Dedifferentiated amniotic fluid mesenchymal stem cell (primary cell): Measurements from ENCODE around the gene GFPT1.

Source experiments
- DNase-seq: peaks from one replicate; pipeline ENCODE4 v3.0.0-alpha.2; 2016; ENCODE audit errors: extremely low spot score

Gene GFPT1

DNA sequence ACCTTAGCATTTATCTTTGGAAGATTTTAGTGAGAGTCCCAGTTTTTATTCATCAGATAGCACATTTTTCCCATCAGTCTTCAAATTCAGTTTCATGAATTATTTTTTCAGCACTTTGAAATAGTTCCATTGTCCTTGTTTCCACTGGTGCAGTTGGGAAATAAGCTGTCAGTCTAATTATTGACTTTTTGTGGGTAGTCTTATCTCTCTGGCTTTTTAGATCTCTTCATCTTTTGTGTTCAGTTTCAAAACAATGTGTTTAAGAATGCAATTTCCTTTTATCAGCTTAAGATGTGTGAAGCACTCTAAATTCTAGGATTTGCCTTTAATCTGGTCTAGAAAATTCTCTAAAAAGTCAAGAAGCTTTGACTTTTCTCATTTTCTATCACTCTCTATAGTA lies 70.5 kb downstream of the GFPT1 start:
- DNase-seq = no peak

DNA sequence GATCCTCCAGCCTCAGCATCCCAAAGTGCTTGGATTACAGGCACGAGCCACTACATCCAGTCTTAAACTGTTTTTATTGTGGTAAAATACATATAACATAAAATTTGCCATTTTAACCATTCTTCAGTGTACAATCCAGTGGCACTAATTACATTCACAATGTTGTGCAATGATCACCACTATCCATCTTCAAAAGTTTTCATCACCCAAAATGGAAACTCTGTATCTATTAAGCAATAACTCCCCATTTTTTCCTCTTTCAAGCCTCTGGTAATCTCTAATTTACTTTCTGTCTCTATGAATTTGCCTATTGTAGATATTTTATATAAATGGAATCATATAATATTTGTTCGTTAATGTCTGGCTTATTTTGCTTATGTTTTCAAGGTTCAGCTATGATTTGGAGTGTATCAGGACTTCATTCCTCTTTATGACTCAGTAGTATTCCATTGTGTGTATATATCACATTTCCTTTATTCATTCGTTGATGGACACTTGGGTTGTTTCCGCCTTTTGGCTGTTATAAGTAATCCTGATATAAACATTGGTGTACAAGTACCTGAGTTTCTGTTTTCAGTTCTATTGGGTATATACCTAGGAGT lies 71.8 kb downstream of the GFPT1 start:
- DNase-seq = no peak

DNA sequence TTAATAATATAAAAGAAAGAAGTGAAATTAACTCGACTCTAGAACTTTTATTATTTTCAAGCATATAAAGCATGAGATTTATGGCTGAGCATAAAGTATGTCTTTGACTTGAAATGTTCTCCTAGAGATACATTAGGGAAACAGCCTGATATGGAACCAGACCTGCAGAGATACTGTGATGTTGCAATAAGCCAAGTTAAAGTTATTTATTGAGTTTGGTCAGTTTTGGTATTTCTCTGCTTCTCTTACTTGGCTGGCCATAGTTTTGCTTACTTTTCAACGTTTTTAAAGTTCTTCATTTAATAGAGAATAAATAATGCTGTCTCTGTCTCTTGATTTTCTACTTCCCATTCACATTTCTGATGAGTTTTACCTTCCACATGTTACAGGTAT lies 76.0 kb downstream of the GFPT1 start:
- no peak for DNase-seq

GRCh38 chr2:69310111-69311023 lies 76.7 kb downstream of the GFPT1 start:
- no peak for DNase-seq

- DNase-seq = peak; percentile 58
Observed at GRCh38 chr2:69309351-69310110, 77.5 kb downstream of the GFPT1 start.

DNA sequence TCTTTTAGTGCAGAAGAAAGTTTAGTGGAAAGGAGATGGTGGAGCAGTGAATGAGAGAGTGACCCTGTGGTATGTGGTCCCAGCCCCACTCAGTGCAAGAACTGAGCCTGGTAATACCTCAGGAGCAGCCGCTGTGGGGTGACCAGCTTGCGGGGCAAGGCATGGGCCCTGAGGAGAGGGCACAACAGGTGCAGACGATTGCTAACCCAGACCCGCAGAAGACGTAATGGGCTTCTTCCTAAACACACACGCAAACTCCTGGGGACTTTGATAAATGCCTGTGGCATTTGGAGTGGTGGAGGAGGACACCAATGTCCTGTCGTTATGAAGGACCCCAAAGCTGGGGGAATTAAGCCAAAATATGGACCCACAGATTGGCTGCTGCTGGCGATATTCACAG lies 78.7 kb downstream of the GFPT1 start:
- DNase-seq = no peak

GRCh38 chr2:69307579-69308064 lies 79.4 kb downstream of the GFPT1 start:
- no peak for DNase-seq

- DNase-seq = peak; percentile 60
Observed at GRCh38 chr2:69306822-69307578, 80.0 kb downstream of the GFPT1 start.

GRCh38 chr2:69306393-69306821 lies 80.6 kb downstream of the GFPT1 start:
- no peak for DNase-seq

- no peak for DNase-seq
Observed at GRCh38 chr2:69305712-69306392, 81.2 kb downstream of the GFPT1 start.

DNA sequence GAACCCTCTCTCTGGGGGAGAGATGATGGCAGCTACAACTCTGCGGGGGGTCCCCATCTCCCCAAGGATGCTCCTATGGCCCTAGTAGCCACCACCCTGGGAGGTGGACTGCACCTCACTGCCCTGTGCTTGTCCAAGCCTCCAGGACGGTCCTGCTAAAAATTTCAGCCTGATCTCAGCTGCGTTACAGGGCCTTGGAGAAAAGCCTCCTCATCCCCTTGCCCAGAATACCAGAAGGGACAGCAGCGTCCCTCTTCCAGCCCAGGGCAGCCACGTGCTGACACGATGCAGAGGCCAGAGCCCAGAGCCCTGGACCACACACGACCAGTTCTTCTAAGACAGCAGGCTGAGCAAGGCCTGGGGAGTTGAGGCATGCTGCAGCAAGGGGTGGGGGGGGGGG lies 81.9 kb downstream of the GFPT1 start:
- no peak for DNase-seq

DNA sequence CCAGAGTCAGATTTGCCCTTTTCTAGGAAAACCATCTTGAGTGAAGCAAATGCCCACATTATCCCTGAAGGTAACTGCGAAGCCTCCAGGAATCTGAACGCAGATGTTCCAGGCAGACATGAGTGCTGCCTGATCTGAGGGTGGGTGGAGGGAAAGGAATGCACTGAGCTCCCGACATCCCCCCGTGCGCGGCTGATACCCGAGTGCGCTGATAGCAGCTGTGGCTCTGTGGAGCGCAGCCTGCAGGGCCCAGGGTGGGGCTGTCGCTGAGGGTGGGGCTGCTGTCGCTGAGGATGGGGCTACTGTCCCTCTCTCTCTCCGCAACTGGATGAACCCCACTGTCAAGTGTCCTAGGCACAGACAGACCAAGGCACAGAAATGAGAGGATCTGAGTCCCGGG lies 82.4 kb downstream of the GFPT1 start:
- DNase-seq = no peak

DNA sequence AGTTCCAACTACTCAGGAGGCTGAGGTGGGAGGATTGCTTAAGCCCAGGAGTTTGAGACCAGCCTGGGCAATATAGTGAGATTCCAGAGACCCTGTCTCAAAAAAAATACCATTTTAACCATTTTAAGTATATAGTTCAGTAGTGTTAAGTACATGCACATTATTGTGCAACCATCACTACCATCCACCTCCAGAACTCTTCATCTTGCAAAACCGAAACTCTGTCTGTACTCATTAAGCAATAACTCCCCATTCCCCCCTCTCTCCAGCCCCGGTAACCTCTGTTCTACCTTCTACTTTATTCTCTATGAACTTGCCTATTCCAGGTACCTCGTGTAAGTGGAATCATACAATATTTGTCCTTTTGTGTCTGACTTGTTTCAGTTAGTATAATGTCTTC lies 86.4 kb downstream of the GFPT1 start:
- DNase-seq = no peak

DNA sequence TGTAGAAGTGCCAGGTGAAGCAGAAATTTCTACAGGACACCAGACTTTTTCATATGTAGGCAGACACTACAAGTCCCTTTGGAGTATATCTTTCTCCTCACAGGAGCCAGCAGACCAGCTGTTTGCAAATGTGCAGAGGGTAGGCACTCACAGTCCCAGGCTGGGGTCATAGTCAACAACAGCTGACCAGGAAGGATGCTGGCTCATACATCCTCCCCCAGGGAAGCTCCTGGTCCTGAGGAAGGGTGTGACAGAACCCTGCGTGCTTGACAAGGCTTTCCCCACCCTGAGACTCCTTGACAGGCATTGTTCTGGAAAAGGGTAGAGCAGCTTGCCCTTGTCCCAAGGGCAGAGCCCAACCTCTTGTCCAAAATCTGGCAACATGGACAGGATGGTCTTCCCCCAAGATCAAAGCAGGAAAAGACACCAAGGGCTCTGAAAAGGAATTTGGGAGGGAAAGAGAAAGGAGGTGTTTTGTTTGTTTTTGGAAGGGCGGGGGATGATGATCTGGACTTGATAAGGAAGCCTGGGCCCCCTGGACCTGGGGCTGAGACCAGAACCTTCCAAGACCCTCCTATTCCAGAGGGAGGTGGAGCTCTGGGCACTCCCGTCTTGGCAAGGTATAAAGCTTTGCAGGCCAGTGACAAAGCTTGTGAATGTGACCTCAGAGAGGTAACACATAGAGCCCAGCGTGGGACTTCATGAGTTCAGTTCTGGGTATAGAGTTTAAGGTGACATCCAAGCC lies 87.1 kb downstream of the GFPT1 start:
- DNase-seq = no peak

DNA sequence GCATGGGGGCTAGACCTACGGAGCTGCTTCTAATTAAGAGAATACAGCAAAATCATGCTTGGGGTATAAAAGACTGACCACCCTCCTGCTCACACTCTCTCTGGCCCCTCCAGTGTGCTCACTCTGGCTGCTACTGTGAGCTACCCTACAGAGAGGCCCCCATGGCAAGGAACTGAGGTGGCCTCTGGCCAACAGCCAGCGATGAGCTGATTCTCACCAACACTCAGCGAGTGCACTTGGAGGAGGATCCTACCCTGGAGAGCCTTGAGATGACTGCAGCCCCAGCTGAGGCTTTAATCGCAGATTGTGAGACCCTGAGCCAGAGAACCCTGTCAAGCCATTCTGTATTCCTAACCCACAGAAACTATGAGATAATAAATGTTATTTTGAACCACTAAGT lies 88.2 kb downstream of the GFPT1 start:
- DNase-seq = no peak

- DNase-seq = peak; percentile 74
Observed at GRCh38 chr2:69298261-69298660, 88.8 kb downstream of the GFPT1 start.

- no peak for DNase-seq
Observed at GRCh38 chr2:69297216-69297615, 89.8 kb downstream of the GFPT1 start.

DNA sequence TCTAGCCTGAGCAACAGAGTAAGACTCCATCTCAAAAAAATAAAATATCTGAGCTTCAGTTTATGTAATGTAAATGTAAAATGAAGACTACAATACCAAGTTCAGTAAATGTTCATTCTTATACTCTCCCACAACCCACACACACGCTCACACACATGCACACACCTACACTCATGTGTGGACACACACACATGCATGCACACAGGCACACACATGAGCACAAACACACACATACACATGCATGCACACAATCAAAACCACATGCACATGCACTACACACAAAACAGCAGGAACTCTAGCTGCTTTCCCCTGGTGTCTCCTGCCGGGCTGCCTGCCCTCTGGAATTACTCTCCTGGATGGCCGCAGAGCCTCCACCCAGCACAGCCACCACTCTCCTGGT lies 90.6 kb downstream of the GFPT1 start:
- no peak for DNase-seq

GRCh38 chr2:69292256-69292655 lies 94.8 kb downstream of the GFPT1 start:
- no peak for DNase-seq

DNA sequence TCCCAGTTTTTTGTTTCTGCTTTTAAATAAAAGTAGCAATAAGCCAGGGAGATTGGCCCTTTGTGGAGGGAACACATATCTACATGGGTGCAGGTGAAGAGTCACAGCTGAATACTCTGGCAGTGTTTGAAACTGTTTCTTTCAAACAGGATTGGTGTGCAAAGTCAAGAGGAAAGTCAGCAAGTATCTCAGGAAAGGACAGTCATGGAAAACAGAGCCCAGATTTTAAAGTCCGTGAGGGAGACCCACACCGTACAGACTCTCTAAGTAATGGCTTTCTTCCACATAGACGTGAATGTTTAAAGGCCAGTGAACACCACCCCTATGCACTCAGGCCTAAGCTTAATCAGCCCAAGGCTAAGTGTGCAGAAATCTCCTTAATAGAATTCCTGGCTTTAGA lies 95.3 kb downstream of the GFPT1 start:
- no peak for DNase-seq
